IMR-90 (cell line): ENCODE measurements around the gene FAM161A. TPM values are rescaled to one million over a fixed set of nuclear protein-coding genes. Genes with fewer than 3 reads are reported as not detected.

Source experiments
- ATAC-seq: fragments of 200-7000 bp; cut with Tn5 transposase; 2 replicates; pipeline ENCODE4 v1.9.1; 2020; ENCODE audit warnings: low read depth, mild to moderate bottlenecking, moderate library complexity
- BruUV-seq: library from RNA; stranded (reverse); fragments of 400-500 nt; replicated peaks from 2 replicates; lab custom pipeline; 2021; lab: Mats Ljungman, UMichigan
- CTCF ChIA-PET: fragments of 300-600 bp; formaldehyde crosslinking; extraction: SDS; loops from one replicate; lab custom pipeline; 2021; ENCODE audit warnings: antibody characterized with exemption; lab: Yijun Ruan, JAX
- POLR2A ChIA-PET: fragments of 300-600 bp; sonication (Branson Sonifier 250); formaldehyde crosslinking; loops from one replicate; lab custom pipeline; 2022; ENCODE audit warnings: antibody characterized with exemption; ENCODE audit not compliant: unreplicated experiment; lab: Charles Lee
- DNase-seq: peaks from one replicate; pipeline ENCODE4 v3.0.0; 2013
- H2AFZ ChIP-seq: replicated peaks from 2 replicates; pipeline ENCODE3; 2013; ENCODE audit warnings: low read length, mild to moderate bottlenecking; ENCODE audit not compliant: poor library complexity
- H2AK5ac ChIP-seq: 2 replicates; pipeline ENCODE4 v1.6.1; 2013; ENCODE audit warnings: low read depth, low read length, inconsistent platforms
- H2AK9ac ChIP-seq: replicated peaks from 2 replicates; pipeline ENCODE3; 2013; ENCODE audit warnings: mild to moderate bottlenecking, low read depth, low read length, moderate library complexity; ENCODE audit not compliant: poor library complexity
- H2BK120ac ChIP-seq: 2 replicates; pipeline ENCODE4 v1.6.1; 2013; ENCODE audit warnings: low read depth, low read length, inconsistent platforms
- H2BK15ac ChIP-seq: 3 replicates; pipeline ENCODE4 v1.6.1; 2013; ENCODE audit warnings: low read depth, low read length, inconsistent platforms
- H2BK20ac ChIP-seq: 2 replicates; pipeline ENCODE4 v1.6.1; 2013; ENCODE audit warnings: low read depth, mild to moderate bottlenecking, inconsistent platforms, low read length, moderate library complexity
- H2BK5ac ChIP-seq: 2 replicates; pipeline ENCODE4 v1.6.1; 2013; ENCODE audit warnings: mild to moderate bottlenecking, low read depth, low read length, inconsistent platforms; ENCODE audit not compliant: poor library complexity, severe bottlenecking
- H3K14ac ChIP-seq: replicated peaks from 2 replicates; pipeline ENCODE4 v1.6.1; 2013; ENCODE audit warnings: low read depth, low read length, inconsistent platforms
- H3K18ac ChIP-seq: 2 replicates; pipeline ENCODE4 v1.6.1; 2013; ENCODE audit warnings: low read depth, low read length, control low read depth
- H3K23ac ChIP-seq: 2 replicates; pipeline ENCODE4 v1.6.1; 2013; ENCODE audit warnings: low read depth, low read length, inconsistent platforms
- H3K27ac ChIP-seq: 2 replicates; pipeline ENCODE4 v1.5.1; 2013; ENCODE audit warnings: mild to moderate bottlenecking, control low read depth, low read length; ENCODE audit not compliant: insufficient read depth
- H3K27me3 ChIP-seq: 2 replicates; pipeline ENCODE4 v1.6.1; 2013; ENCODE audit warnings: low read length; ENCODE audit not compliant: control insufficient read depth, insufficient read depth
- H3K36me3 ChIP-seq: 2 replicates; pipeline ENCODE4 v1.6.1; 2013; ENCODE audit warnings: low read length, mixed read lengths; ENCODE audit not compliant: control insufficient read depth, insufficient read depth
- H3K4ac ChIP-seq: 2 replicates; pipeline ENCODE4 v1.6.1; 2013; ENCODE audit warnings: low read depth, low read length, inconsistent platforms
- H3K4me1 ChIP-seq: 2 replicates; pipeline ENCODE4 v1.6.1; 2013; ENCODE audit warnings: low read length, mixed read lengths; ENCODE audit not compliant: control insufficient read depth, insufficient read depth
- H3K4me2 ChIP-seq: 2 replicates; pipeline ENCODE4 v1.6.1; 2013; ENCODE audit warnings: low read depth, mild to moderate bottlenecking, control low read depth, low read length, moderate library complexity
- H3K4me3 ChIP-seq: 2 replicates; pipeline ENCODE4 v1.5.1; 2013; ENCODE audit warnings: low read depth, mild to moderate bottlenecking, control low read depth, low read length, moderate library complexity; ENCODE audit not compliant: insufficient read depth
- H3K56ac ChIP-seq: 2 replicates; pipeline ENCODE4 v1.6.1; 2013; ENCODE audit warnings: low read length, inconsistent platforms; ENCODE audit not compliant: insufficient read depth; ENCODE audit errors: extremely low read depth
- H3K79me1 ChIP-seq, 2 experiments: 2 replicates each; pipeline ENCODE4 v1.6.1; 2013; ENCODE audit warnings: low read length in 2 of 2, inconsistent platforms in 1 of 2, low read depth in 1 of 2
- H3K9ac ChIP-seq: 2 replicates; pipeline ENCODE4 v1.6.1; 2013; ENCODE audit warnings: low read depth, low read length, control low read depth
- H3K9me1 ChIP-seq: 2 replicates; pipeline ENCODE4 v1.6.1; 2013; ENCODE audit warnings: low read length, inconsistent platforms; ENCODE audit not compliant: insufficient read depth
- H3K9me3 ChIP-seq: 2 replicates; pipeline ENCODE4 v1.6.1; 2013; ENCODE audit warnings: low read length; ENCODE audit not compliant: control insufficient read depth, insufficient read depth
- H4K20me1 ChIP-seq: 2 replicates; pipeline ENCODE4 v1.6.1; 2013; ENCODE audit warnings: low read length, inconsistent platforms; ENCODE audit not compliant: insufficient read depth
- H4K5ac ChIP-seq: 2 replicates; pipeline ENCODE4 v1.6.1; 2013; ENCODE audit warnings: mild to moderate bottlenecking, low read depth, low read length, control low read depth
- H4K8ac ChIP-seq, 2 experiments: 2 replicates each; pipeline ENCODE4 v1.6.1; 2013; ENCODE audit warnings: low read depth in 2 of 2, low read length in 2 of 2, control low read depth in 1 of 2, inconsistent platforms in 1 of 2
- H4K91ac ChIP-seq: 2 replicates; pipeline ENCODE4 v1.6.1; 2013; ENCODE audit warnings: low read depth, low read length, inconsistent platforms; ENCODE audit not compliant: insufficient read depth
- CEBPB ChIP-seq: IDR thresholded peaks from 2 replicates; pipeline ENCODE4 v1.6.1; 2012; ENCODE audit warnings: low read depth, low read length, improper control_type of control experiment
- CHD1 ChIP-seq: IDR thresholded peaks from 2 replicates; pipeline ENCODE4 v1.6.1; 2012; ENCODE audit warnings: low read depth, low read length, improper control_type of control experiment
- FOS ChIP-seq: fragments of 150-350 bp; IDR thresholded peaks from 2 replicates; pipeline ENCODE4 v1.6.1; 2016; ENCODE audit warnings: low read depth, low read length
- MAFK ChIP-seq: IDR thresholded peaks from 2 replicates; pipeline ENCODE4 v1.6.1; 2012; ENCODE audit warnings: low read depth, low read length, improper control_type of control experiment
- MAZ ChIP-seq: IDR thresholded peaks from 2 replicates; pipeline ENCODE4 v1.6.1; 2012; ENCODE audit warnings: low read depth, mild to moderate bottlenecking, low read length, improper control_type of control experiment, moderate library complexity, borderline replicate concordance
- MXI1 ChIP-seq: IDR thresholded peaks from 2 replicates; pipeline ENCODE4 v1.6.1; 2012; ENCODE audit warnings: low read depth, mild to moderate bottlenecking, low read length, moderate library complexity, borderline replicate concordance
- NFE2L2 ChIP-seq: fragments of 150-350 bp; IDR thresholded peaks from 2 replicates; pipeline ENCODE4 v1.6.1; 2016; ENCODE audit warnings: low read depth, mild to moderate bottlenecking, low read length
- POLR2A ChIP-seq: IDR thresholded peaks from 2 replicates; pipeline ENCODE4 v1.6.1; 2012; ENCODE audit warnings: mild to moderate bottlenecking, low read depth, low read length
- RCOR1 ChIP-seq: IDR thresholded peaks from 2 replicates; pipeline ENCODE4 v1.6.1; 2012; ENCODE audit warnings: mild to moderate bottlenecking, low read length, improper control_type of control experiment; ENCODE audit not compliant: insufficient replicate concordance
- SMC3 ChIP-seq: fragments of 150-350 bp; IDR thresholded peaks from 2 replicates; pipeline ENCODE4 v1.6.1; 2016; ENCODE audit warnings: low read depth, mild to moderate bottlenecking, antibody characterized with exemption, low read length, moderate library complexity
- USF2 ChIP-seq: fragments of 150-350 bp; IDR thresholded peaks from 2 replicates; pipeline ENCODE4 v1.6.1; 2017; ENCODE audit warnings: mild to moderate bottlenecking, antibody characterized with exemption, low read length, low read depth
- WGBS, 2 experiments: methylation state at CpG; one replicate each; pipeline versions ENCODE4 v1.1.5 to v1.1.7; 2013; ENCODE audit warnings: missing lambda C conversion rate in 2 of 2; ENCODE audit not compliant: insufficient read length in 1 of 2; ENCODE audit errors: extremely low coverage in 2 of 2; 5-methylcytosine and 5-hydroxymethylcytosine counted together
- dilution Hi-C: fragments of 300-500 bp; cut with HindIII; formaldehyde crosslinking; loops from one replicate; pipeline ENCODE4 v1.14.3; 2018; ENCODE audit warnings: low sequenced_read_pairs; ENCODE audit not compliant: unreplicated experiment
- in situ Hi-C: fragments of 300-500 bp; cut with MboI; formaldehyde crosslinking; loops from 3 replicates; pipeline ENCODE4 v1.14.3; 2019; ENCODE audit warnings: low sequenced_read_pairs, inconsistent platforms, mixed read lengths
- intact Hi-C: fragments of 100-400 bp; cut with micrococcal nuclease; formaldehyde crosslinking; loops from 2 replicates; pipeline ENCODE4 v1.10.0; 2022
- polyA plus RNA-seq, 3 experiments: library from polyadenylated mRNA; depleted of rRNA; stranded (reverse); fragments of >200 nt; gene quantifications; 2 replicates each; pipeline ENCODE4 v1.2.3, GENCODE V29; 2012; ENCODE audit warnings: low replicate concordance in 1 of 3
- total RNA-seq: library from RNA; depleted of rRNA; stranded (reverse); fragments of >200 nt; gene quantifications from 2 replicates; pipeline ENCODE4 v1.2.3, GENCODE V29; 2012
- TF ChIP-seq, protein P1 (sequence below): conservative IDR thresholded peaks from 2 replicates; pipeline ENCODE4 v1.5.1; 2012; ENCODE audit warnings: mild to moderate bottlenecking, low read depth, low read length, improper control_type of control experiment

The FAM161A gene
- total and polyA plus RNA-seq, 2 of the 4 experiments (the other 2 are of a cell fraction) = 0.80 to 1.3 TPM

GRCh38 chr2:61816480-61817355 lies 37.1 kb downstream of the FAM161A start (continued):
- no peak for TF ChIP-seq CHD1
- no peak for TF ChIP-seq CEBPB

DNA sequence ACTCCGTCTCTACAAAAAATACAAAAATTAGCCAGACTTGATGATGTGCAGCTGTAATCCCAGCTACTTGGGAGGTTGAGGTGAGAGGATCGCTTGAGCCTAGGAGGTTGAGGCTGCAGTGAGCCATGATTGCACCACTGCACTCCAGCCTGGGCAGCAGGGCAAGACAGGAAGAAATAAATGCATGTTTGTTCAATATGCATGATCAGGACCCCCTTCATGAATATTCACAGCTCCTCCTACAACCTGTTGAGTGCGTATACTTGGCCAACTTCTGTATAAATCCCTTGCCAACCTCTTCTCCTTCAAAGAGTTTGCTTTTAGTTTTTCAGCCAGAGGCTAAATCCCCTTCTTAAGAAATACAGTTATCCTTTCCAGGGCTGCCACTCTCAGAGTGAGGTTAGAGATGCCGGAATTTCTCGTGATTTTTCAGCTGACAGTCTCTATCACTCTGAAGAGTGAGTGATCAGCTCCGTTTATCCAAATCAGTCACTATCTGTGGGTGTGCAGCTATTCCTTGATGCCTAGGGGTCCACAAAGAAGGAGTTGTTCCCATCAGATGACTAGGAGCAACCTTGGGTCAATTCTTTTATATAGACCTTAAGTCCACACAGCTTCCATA lies 39.2 kb downstream of the FAM161A start:
- ChIA-PET POLR2A (no interaction called here), CTCF (no interaction called here)
- no peaks in the 10 kb centered on the region for H3K79me1 ChIP-seq
- H4K20me1 ChIP-seq = no peaks in the 10 kb centered on the region
- 80% methylated on average over 2 of the region's 6 CpGs; no CpG with 5 or more reads in 1 of the 2 experiments for WGBS, 2 experiments
- no peak overlapping the region for H2BK15ac ChIP-seq
- H2BK5ac ChIP-seq = no peak overlapping the region
- in situ Hi-C loops = no loop called here
- no peak overlapping the region for H2BK120ac ChIP-seq
- no peaks in the 10 kb centered on the region for H3K9me1 ChIP-seq
- no peak overlapping the region for H4K91ac ChIP-seq
- no peak overlapping the region for H3K27ac ChIP-seq
- H3K27me3 ChIP-seq = peaks cover 14% of the 10 kb centered on the region
- dilution Hi-C loops = no loop called here
- H4K8ac ChIP-seq = no peak overlapping the region
- H3K23ac ChIP-seq = no peak overlapping the region
- H3K36me3 ChIP-seq = no peaks in the 10 kb centered on the region
- H2BK20ac ChIP-seq = no peak overlapping the region
- H3K4me2 ChIP-seq = no peak overlapping the region
- no peaks in the 10 kb centered on the region for H3K4me1 ChIP-seq
- TF ChIP-seq NFE2L2 (no peak), USF2 (no peak), MXI1 (no peak), MAFK (no peak), FOS (no peak), POLR2A (no peak), MAZ (no peak), RCOR1 (no peak), SMC3 (no peak)
- TF ChIP-seq, protein P1, sequence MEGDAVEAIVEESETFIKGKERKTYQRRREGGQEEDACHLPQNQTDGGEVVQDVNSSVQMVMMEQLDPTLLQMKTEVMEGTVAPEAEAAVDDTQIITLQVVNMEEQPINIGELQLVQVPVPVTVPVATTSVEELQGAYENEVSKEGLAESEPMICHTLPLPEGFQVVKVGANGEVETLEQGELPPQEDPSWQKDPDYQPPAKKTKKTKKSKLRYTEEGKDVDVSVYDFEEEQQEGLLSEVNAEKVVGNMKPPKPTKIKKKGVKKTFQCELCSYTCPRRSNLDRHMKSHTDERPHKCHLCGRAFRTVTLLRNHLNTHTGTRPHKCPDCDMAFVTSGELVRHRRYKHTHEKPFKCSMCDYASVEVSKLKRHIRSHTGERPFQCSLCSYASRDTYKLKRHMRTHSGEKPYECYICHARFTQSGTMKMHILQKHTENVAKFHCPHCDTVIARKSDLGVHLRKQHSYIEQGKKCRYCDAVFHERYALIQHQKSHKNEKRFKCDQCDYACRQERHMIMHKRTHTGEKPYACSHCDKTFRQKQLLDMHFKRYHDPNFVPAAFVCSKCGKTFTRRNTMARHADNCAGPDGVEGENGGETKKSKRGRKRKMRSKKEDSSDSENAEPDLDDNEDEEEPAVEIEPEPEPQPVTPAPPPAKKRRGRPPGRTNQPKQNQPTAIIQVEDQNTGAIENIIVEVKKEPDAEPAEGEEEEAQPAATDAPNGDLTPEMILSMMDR = no peak
- no peak overlapping the region for H2AK9ac ChIP-seq
- no peak overlapping the region for H2AK5ac ChIP-seq
- H3K18ac ChIP-seq = no peak overlapping the region
- H3K14ac ChIP-seq = no peak overlapping the region
- no peak overlapping the region for H3K4ac ChIP-seq
- DNase-seq (no peak), ATAC-seq (no peak)
- H3K9ac ChIP-seq = no peak overlapping the region
- no peak overlapping the region for H3K4me3 ChIP-seq
- H4K5ac ChIP-seq = no peak overlapping the region
- no peaks in the 10 kb centered on the region for H3K9me3 ChIP-seq
- intact Hi-C loops = no loop called here
- no peak overlapping the region for H3K56ac ChIP-seq
- no peak overlapping the region for H2AFZ ChIP-seq
- no TSS peak for BruUV-seq
